ENCODE measurements around the gene SLC22A16.

DNA sequence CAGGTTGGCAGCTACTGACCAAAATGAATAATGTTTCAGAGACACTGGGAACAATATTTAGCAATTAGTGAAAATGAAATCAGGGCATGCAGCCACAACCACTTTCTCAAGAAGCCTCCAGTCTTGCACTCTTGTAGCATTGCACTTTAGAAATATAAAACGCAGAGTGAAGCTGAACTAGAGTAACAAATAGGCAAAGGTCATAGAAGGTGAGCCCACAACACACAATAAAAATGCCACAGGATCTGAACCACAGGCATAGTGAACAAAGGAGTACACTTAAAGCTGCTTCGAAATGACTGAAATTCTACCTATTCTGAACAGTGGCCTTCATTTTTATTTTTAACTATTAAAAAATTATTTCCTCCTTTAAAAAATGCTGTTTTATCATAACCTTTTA is 86.0 kb downstream of the SLC22A16 start:
- TF ChIP-seq POLR2AphosphoS5 (IDR thresholded peaks at IDR 0.05; ENCODE audit: low read depth, low read length) (no peak), POLR2A (IDR thresholded peaks at IDR 0.05; ENCODE audit: low read depth, low read length) (no peak)
